ENCODE measurements around the gene STX8. TPM values are rescaled to one million over a fixed set of nuclear protein-coding genes. Genes with fewer than 3 reads are reported as not detected.

The STX8 gene
- total RNA-seq, 1 donor from 2014 or later: 54.8 TPM

GRCh38 chr17:9330141-9330540 is 245.5 kb downstream of the STX8 start:
- no peak overlapping the region for H3K27ac Mint-ChIP-seq (ENCODE audit: unreplicated experiment)
- FAIRE-seq (no peak), DNase-seq (ENCODE audit: low read depth) (no peak)
- Histone ChIP-seq H3K4me3 (ENCODE audit: insufficient read depth, low read depth, low read length) (no peak overlapping the region), H3K4me2 (ENCODE audit: low read length) (peak overlapping the region; percentile 53), H4K20me1 (ENCODE audit: insufficient read depth, low read length) (no peaks in the 10 kb centered on the region), H3K36me3 (ENCODE audit: insufficient read depth, low read length) (no peaks in the 10 kb centered on the region), H3K4me1 (ENCODE audit: insufficient read depth, low read length) (peaks cover 10% of the 10 kb centered on the region), H3K27ac (ENCODE audit: low read depth, low read length) (no peak overlapping the region), H2AFZ (ENCODE audit: low read depth, low read length) (no peak overlapping the region), H3K27me3 (ENCODE audit: insufficient read depth, low read length) (no peaks in the 10 kb centered on the region), H3K9ac (ENCODE audit: low read length) (no peak overlapping the region), H3K79me2 (ENCODE audit: insufficient read depth, low read length) (no peaks in the 10 kb centered on the region), H3K9me3 (ENCODE audit: insufficient read depth, low read depth, low read length) (peaks cover 6% of the 10 kb centered on the region)
- peaks cover 10% of the 10 kb centered on the region for H3K9me3 Mint-ChIP-seq (ENCODE audit: unreplicated experiment)
- H3K4me3 Mint-ChIP-seq (ENCODE audit: unreplicated experiment): no peak overlapping the region
- TF ChIP-seq EZH2 (IDR thresholded peaks at IDR 0.05; ENCODE audit: insufficient read depth, low read length) (no peak), CTCF (IDR thresholded peaks at IDR 0.05; ENCODE audit: insufficient read depth, low read depth, low read length) (no peak)
- no peaks in the 10 kb centered on the region for H3K36me3 Mint-ChIP-seq (ENCODE audit: low read depth, unreplicated experiment)
- H3K27me3 Mint-ChIP-seq (ENCODE audit: low read depth, unreplicated experiment): no peaks in the 10 kb centered on the region
- H3K4me1 Mint-ChIP-seq (ENCODE audit: low read depth, unreplicated experiment): peaks cover 6% of the 10 kb centered on the region

GRCh38 chr17:9329251-9329921 is 246.2 kb downstream of the STX8 start:
- H2AFZ ChIP-seq (ENCODE audit: low read depth, low read length): no peak overlapping the region
- no peak overlapping the region for H3K4me2 ChIP-seq (ENCODE audit: low read length)
- H3K27ac ChIP-seq (ENCODE audit: low read depth, low read length): no peak overlapping the region
- Mint-ChIP-seq H3K27ac (ENCODE audit: unreplicated experiment) (no peak overlapping the region), H3K4me1 (ENCODE audit: low read depth, unreplicated experiment) (peaks cover 6% of the 10 kb centered on the region), H3K9me3 (ENCODE audit: unreplicated experiment) (peaks cover 4% of the 10 kb centered on the region), H3K27me3 (ENCODE audit: low read depth, unreplicated experiment) (no peaks in the 10 kb centered on the region), H3K4me3 (ENCODE audit: unreplicated experiment) (no peak overlapping the region), H3K36me3 (ENCODE audit: low read depth, unreplicated experiment) (no peaks in the 10 kb centered on the region)
- DNase-seq (ENCODE audit: low read depth) (no peak), FAIRE-seq (no peak)
- H3K4me3 ChIP-seq (ENCODE audit: insufficient read depth, low read depth, low read length): no peak overlapping the region
- no peak for TF ChIP-seq CTCF (IDR thresholded peaks at IDR 0.05; ENCODE audit: insufficient read depth, low read depth, low read length)
- TF ChIP-seq EZH2 (IDR thresholded peaks at IDR 0.05; ENCODE audit: insufficient read depth, low read length): no peak
- no peaks in the 10 kb centered on the region for H3K9me3 ChIP-seq (ENCODE audit: insufficient read depth, low read depth, low read length)
- H3K27me3 ChIP-seq (ENCODE audit: insufficient read depth, low read length): no peaks in the 10 kb centered on the region
- no peaks in the 10 kb centered on the region for H4K20me1 ChIP-seq (ENCODE audit: insufficient read depth, low read length)
- no peaks in the 10 kb centered on the region for H3K36me3 ChIP-seq (ENCODE audit: insufficient read depth, low read length)
- H3K9ac ChIP-seq (ENCODE audit: low read length): no peak overlapping the region
- H3K4me1 ChIP-seq (ENCODE audit: insufficient read depth, low read length): peaks cover 10% of the 10 kb centered on the region
- H3K79me2 ChIP-seq (ENCODE audit: insufficient read depth, low read length): no peaks in the 10 kb centered on the region

- Mint-ChIP-seq H3K36me3 (ENCODE audit: low read depth, unreplicated experiment) (no peaks in the 10 kb centered on the region), H3K4me3 (ENCODE audit: unreplicated experiment) (no peak overlapping the region), H3K4me1 (ENCODE audit: low read depth, unreplicated experiment) (no peaks in the 10 kb centered on the region), H3K27me3 (ENCODE audit: low read depth, unreplicated experiment) (no peaks in the 10 kb centered on the region), H3K9me3 (ENCODE audit: unreplicated experiment) (no peaks in the 10 kb centered on the region), H3K27ac (ENCODE audit: unreplicated experiment) (no peak overlapping the region)
- DNase-seq (ENCODE audit: low read depth) (no peak), FAIRE-seq (no peak)
- Histone ChIP-seq H3K27me3 (ENCODE audit: insufficient read depth, low read length) (no peaks in the 10 kb centered on the region), H3K36me3 (ENCODE audit: insufficient read depth, low read length) (no peaks in the 10 kb centered on the region), H3K9me3 (ENCODE audit: insufficient read depth, low read depth, low read length) (no peaks in the 10 kb centered on the region), H2AFZ (ENCODE audit: low read depth, low read length) (no peak overlapping the region), H3K9ac (ENCODE audit: low read length) (no peak overlapping the region), H3K27ac (ENCODE audit: low read depth, low read length) (no peak overlapping the region), H4K20me1 (ENCODE audit: insufficient read depth, low read length) (no peaks in the 10 kb centered on the region), H3K4me2 (ENCODE audit: low read length) (no peak overlapping the region), H3K79me2 (ENCODE audit: insufficient read depth, low read length) (no peaks in the 10 kb centered on the region), H3K4me1 (ENCODE audit: insufficient read depth, low read length) (no peaks in the 10 kb centered on the region), H3K4me3 (ENCODE audit: insufficient read depth, low read depth, low read length) (no peak overlapping the region)
- TF ChIP-seq EZH2 (IDR thresholded peaks at IDR 0.05; ENCODE audit: insufficient read depth, low read length) (no peak), CTCF (IDR thresholded peaks at IDR 0.05; ENCODE audit: insufficient read depth, low read depth, low read length) (no peak)
Measured at GRCh38 chr17:9324864-9325263, 250.8 kb downstream of the STX8 start.

Data from astrocyte (in vitro differentiated cells and primary cell).